Heart left ventricle (tissue), 16 donors: Measurements from ENCODE around the gene CRHBP. TPM values are rescaled to one million over a fixed set of nuclear protein-coding genes. Genes with fewer than 3 reads are reported as not detected.
"Not testable (repeated sequence)": the region's sequence is repeated elsewhere in the genome, so short reads cannot be mapped to it uniquely, and the experiment has no call there.

ENCODE experiments used
- ATAC-seq, 4 donors: fragments of 200-7000 bp; cut with Tn5 transposase; one replicate each; pipeline ENCODE4 v1.9.1; 2020 to 2022; ENCODE audit warnings: moderate library complexity in 4 of 4, mild to moderate bottlenecking in 3 of 4, moderate number of reproducible peaks in 1 of 4
- DNase-seq, 5 donors: peaks; one replicate each; pipeline ENCODE4 v3.0.0-alpha.2; 2020
- H3K27ac ChIP-seq, 12 donors: fragments of 200-600 bp; sonication (generic) in 4 of 12; one replicate each; pipeline versions ENCODE4 v1.5.0 to v1.8.0; 2016 to 2022; ENCODE audit warnings: mild to moderate bottlenecking in 2 of 12
- H3K27me3 ChIP-seq, 9 donors: fragments of 200-600 bp; sonication (generic) in 2 of 9; one replicate each; pipeline versions ENCODE4 v1.5.1 to v1.8.0; 2016 to 2022; ENCODE audit warnings: mild to moderate bottlenecking in 3 of 9
- H3K36me3 ChIP-seq, 9 donors: fragments of 200-600 bp; sonication (generic) in 2 of 9; one replicate each; pipeline versions ENCODE4 v1.5.0 to v1.8.0; 2018 to 2022; ENCODE audit warnings: mild to moderate bottlenecking in 2 of 9
- H3K4me1 ChIP-seq, 12 donors: fragments of 200-600 bp; sonication (generic) in 4 of 12; one replicate each; pipeline versions ENCODE4 v1.5.0 to v1.8.0; 2016 to 2022; ENCODE audit warnings: mild to moderate bottlenecking in 3 of 12
- H3K4me3 ChIP-seq, 12 donors: fragments of 200-600 bp; sonication (generic) in 4 of 12; one replicate each; pipeline versions ENCODE4 v1.5.0 to v1.8.0; 2017 to 2022; ENCODE audit warnings: mild to moderate bottlenecking in 9 of 12, moderate library complexity in 4 of 12
- H3K9me3 ChIP-seq, 12 donors: fragments of 200-600 bp; sonication (generic) in 4 of 12; one replicate each; pipeline versions ENCODE4 v1.5.0 to v1.8.0; 2016 to 2022; ENCODE audit warnings: mild to moderate bottlenecking in 1 of 12
- CTCF ChIP-seq, 12 donors: fragments of 200-600 bp; sonication (generic) in 4 of 12; IDR thresholded peaks; one replicate each; pipeline versions ENCODE4 v1.5.0 to v1.8.0; 2018 to 2022; ENCODE audit warnings: antibody characterized with exemption in 12 of 12, mild to moderate bottlenecking in 5 of 12
- POLR2A ChIP-seq, 2 donors: fragments of 450-650 bp; IDR thresholded peaks; one replicate each; pipeline ENCODE4 v1.6.1; 2017; ENCODE audit warnings: antibody characterized with exemption in 2 of 2, mild to moderate bottlenecking in 2 of 2, moderate library complexity in 2 of 2
- WGBS, 4 donors: extraction: QIAGEN DNeasy Blood & Tissue Kit in 2 of 4; methylation state at CpG; one replicate each; pipeline versions ENCODE4 v1.1.5 to v1.1.7; 2013 to 2018; 5-methylcytosine and 5-hydroxymethylcytosine counted together
- intact Hi-C, 10 donors: fragments of 100-400 bp; cut with DNase I; formaldehyde crosslinking; loops; one replicate each; pipeline versions ENCODE4 v1.11.1 to v1.14.2; 2022
- polyA plus RNA-seq, 2 donors: library from polyadenylated mRNA; stranded (reverse); fragments of 200-250 nt; gene quantifications; one replicate each; pipeline ENCODE4 v1.2.3, GENCODE V29; 2013
- total RNA-seq, 9 donors: library from RNA; depleted of rRNA in 2 of 9; stranded (reverse); fragments of >200 nt in 2 of 9; fragmentation: NEBNext Ultra II Directional in 3 of 9; extraction: Animal tissue kit (Norgen Biotek cat#: 25700) in 3 of 9; gene quantifications; one replicate each; pipeline versions ENCODE4 v1.1.0 to v1.2.4, GENCODE V29; 2016 to 2023
- donor health status: ischemic (EF 13 %, LVEDD 7.1; RV severe dilation, severe dysfunction).
- donor health status: healthy with polysubstance abuse.
- donor health status: DM: no; HTN: yes; CAD: no.
- donor health status: DM: no; HTN: no; CAD: no.
- donor health status: ischemic (EF 25% LVEDD 6.9; RV normal size, moderate dysfunction).
- donor health status: ischemic (EF 25% LVEDD 5.7; RV mildly dilated, moderate dysfunction).
- donor health status: healthy.
- donor health status: DM: yes; HTN: yes; CAD: no.
- donor health status: ischemic (EF 35%, LVEDD 5.7; RV mildly dilated, moderate dysfunction).
- donor health status: nonischemic (EF 11% LVEDD 7.7; RV severe dilation, severe dysfunction).
- donor health status: DM: yes; HTN: yes; CAD: no.
- donor health status: PGD.
- donor health status: ischemic (EF 29% LVEDD 5.4; RV normal size, mild dysfunction).
- donor health status: nonischemic (EF 23%, LVEDD 6.1; RV moderate dilation, normal function).

The CRHBP gene
- total and polyA plus RNA-seq, 11 donors = 0.38 to 2.8 (median 1.4) TPM

GRCh38 chr5:76942581-76942980 is 10.3 kb upstream of the CRHBP start:
- ATAC-seq = no peak

GRCh38 chr5:76943006-76943405 is 9.8 kb upstream of the CRHBP start:
- peaks cover 0 to 7% (median 0%) of the 10 kb centered on the region in 9 donors for H3K27me3 ChIP-seq
- peaks cover 0 to 14% (median 2%) of the 10 kb centered on the region in 12 donors for H3K4me1 ChIP-seq
- H3K36me3 ChIP-seq = no peaks in the 10 kb centered on the region
- TF ChIP-seq CTCF (IDR thresholded peaks at IDR 0.05) (no peak), POLR2A (IDR thresholded peaks at IDR 0.05) (no peak)
- ATAC-seq (no peak), DNase-seq (no peak)
- no peak overlapping the region for H3K4me3 ChIP-seq
- WGBS, 4 donors = 88 to 95% (median 91%) methylated on average over 3 of the region's 3 CpGs
- H3K27ac ChIP-seq = no peak overlapping the region
- intact Hi-C loops = no loop called here
- peaks cover 0 to 4% (median 0%) of the 10 kb centered on the region in 12 donors for H3K9me3 ChIP-seq

More at GRCh38 chr5:76942581-76942980, 10.3 kb upstream of the CRHBP start:
- Histone ChIP-seq H3K36me3 (no peaks in the 10 kb centered on the region), H3K9me3 (peaks cover 0 to under 1% (median 0%) of the 10 kb centered on the region in 12 donors), H3K4me3 (no peak overlapping the region), H3K27ac (no peak overlapping the region), H3K27me3 (peaks cover 0 to 7% (median 0%) of the 10 kb centered on the region in 9 donors), H3K4me1 (peaks cover 0 to 14% (median 2%) of the 10 kb centered on the region in 12 donors)
- WGBS, 4 donors = 67 to 89% (median 79%) methylated on average over 1 of the region's 1 CpG
- no peak for DNase-seq
- no peak for TF ChIP-seq POLR2A (IDR thresholded peaks at IDR 0.05)
- no peak for TF ChIP-seq CTCF (IDR thresholded peaks at IDR 0.05)
- intact Hi-C loops = no loop called here

- H3K9me3 ChIP-seq = peaks cover 0 to 5% (median 0%) of the 10 kb centered on the region in 12 donors
- intact Hi-C loops = no loop called here
- no peaks in the 10 kb centered on the region for H3K36me3 ChIP-seq
- ATAC-seq (no peak), DNase-seq (no peak)
- H3K27me3 ChIP-seq = peaks cover 0 to 7% (median 0%) of the 10 kb centered on the region in 9 donors
- H3K4me1 ChIP-seq = peaks cover 0 to 14% (median 2%) of the 10 kb centered on the region in 12 donors
- no peak overlapping the region for H3K4me3 ChIP-seq
- TF ChIP-seq CTCF (IDR thresholded peaks at IDR 0.05) = no peak
- TF ChIP-seq POLR2A (IDR thresholded peaks at IDR 0.05) = no peak
- no peak overlapping the region for H3K27ac ChIP-seq
- 50 to 63% (median 60%) methylated on average over 5 of the region's 5 CpGs for WGBS, 4 donors
These were observed 8.2 kb upstream of the CRHBP start for GRCh38 chr5:76944638-76945037.

GRCh38 chr5:76945238-76945637 is 7.6 kb upstream of the CRHBP start:
- H3K4me1 ChIP-seq = peaks cover 0 to 14% (median 2%) of the 10 kb centered on the region in 12 donors
- ATAC-seq, H3K4me3 ChIP-seq, H3K9me3 ChIP-seq, DNase-seq, H3K27ac ChIP-seq, intact Hi-C loops, H3K36me3 ChIP-seq, H3K27me3 ChIP-seq: not testable (repeated sequence)
- WGBS, 4 donors = 28 to 42% (median 36%) methylated on average over 9 of the region's 9 CpGs

- Histone ChIP-seq H3K4me3 (no peak overlapping the region), H3K4me1 (peaks cover 0 to 14% (median 2%) of the 10 kb centered on the region in 12 donors), H3K9me3 (peaks cover 0 to 5% (median 0%) of the 10 kb centered on the region in 12 donors), H3K27ac (peak overlapping the region in 2 of 12 donors; percentile 4 to 14), H3K36me3 (no peaks in the 10 kb centered on the region), H3K27me3 (peaks cover 0 to 7% (median 0%) of the 10 kb centered on the region in 9 donors)
- ATAC-seq (no peak), DNase-seq (no peak)
- WGBS, 4 donors = 55 to 78% (median 66%) methylated on average over 2 of the region's 2 CpGs
- intact Hi-C loops = no loop called here
- TF ChIP-seq POLR2A (IDR thresholded peaks at IDR 0.05) = no peak
- no peak for TF ChIP-seq CTCF (IDR thresholded peaks at IDR 0.05)
These were observed 6.8 kb upstream of the CRHBP start for GRCh38 chr5:76946090-76946489.
